Neural cell (in vitro differentiated cells): ENCODE measurements around the gene BRAF. TPM values are rescaled to one million over a fixed set of nuclear protein-coding genes. Genes with fewer than 3 reads are reported as not detected.
"Not testable (repeated sequence)": the region's sequence is repeated elsewhere in the genome, so short reads cannot be mapped to it uniquely, and the experiment has no call there.

Experiments
- H2AFZ ChIP-seq: fragments of 200-600, 300-800 bp; sonication (generic), shearing (Covaris generic); 2 replicates; pipeline ENCODE4 v1.6.0; 2014; ENCODE audit warnings: low read depth, mild to moderate bottlenecking, antibody characterized with exemption, low read length, moderate library complexity
- H3F3A ChIP-seq: fragments of 200-600 bp; shearing (Covaris generic); 2 replicates; pipeline ENCODE4 v1.6.1; 2016; ENCODE audit warnings: mild to moderate bottlenecking, moderate library complexity, mixed read lengths, antibody characterized with exemption, low read length; ENCODE audit not compliant: insufficient read depth, poor library complexity, severe bottlenecking
- H3K27ac ChIP-seq: fragments of 200-600, 300-800 bp; sonication (generic), shearing (Covaris generic); 2 replicates; pipeline ENCODE4 v1.5.1; 2014; ENCODE audit warnings: mild to moderate bottlenecking, low read length, moderate library complexity
- H3K27me3 ChIP-seq: fragments of 300-800, 200-600 bp; sonication (generic), shearing (Covaris generic); 2 replicates; pipeline ENCODE4 v1.6.0; 2014; ENCODE audit warnings: mild to moderate bottlenecking, low read depth, low read length, moderate library complexity; ENCODE audit not compliant: insufficient read depth
- H3K36me3 ChIP-seq: fragments of 300-800, 200-600 bp; sonication (generic), shearing (Covaris generic); 2 replicates; pipeline ENCODE4 v1.5.1; 2014; ENCODE audit warnings: mild to moderate bottlenecking, antibody characterized with exemption, low read length, moderate library complexity; ENCODE audit not compliant: insufficient read depth
- H3K4me2 ChIP-seq: fragments of 300-800, 200-600 bp; sonication (generic), shearing (Covaris generic); 2 replicates; pipeline ENCODE4 v1.6.0; 2014; ENCODE audit warnings: mild to moderate bottlenecking, low read length
- H3K4me3 ChIP-seq: fragments of 300-800, 200-600 bp; sonication (generic), shearing (Covaris generic); 2 replicates; pipeline ENCODE4 v1.5.1; 2014; ENCODE audit warnings: mild to moderate bottlenecking, low read length, moderate library complexity
- H3K79me2 ChIP-seq: fragments of 200-600 bp; shearing (Covaris generic); replicated peaks from 2 replicates; pipeline ENCODE4 v1.6.0; 2014; ENCODE audit warnings: mild to moderate bottlenecking, low read length, moderate library complexity; ENCODE audit not compliant: insufficient read depth
- H3K9ac ChIP-seq: fragments of 300-800, 200-600 bp; sonication (generic), shearing (Covaris generic); 2 replicates; pipeline ENCODE4 v1.6.1; 2016; ENCODE audit warnings: mild to moderate bottlenecking, low read length, mixed read lengths
- H3K9me2 ChIP-seq: fragments of 200-600 bp; shearing (Covaris generic); 2 replicates; pipeline ENCODE4 v1.6.1; 2016; ENCODE audit warnings: mild to moderate bottlenecking, low read length, mixed read lengths; ENCODE audit not compliant: insufficient read depth
- H3K9me3 ChIP-seq: fragments of 200-600, 300-800 bp; sonication (generic), shearing (Covaris generic); 2 replicates; pipeline ENCODE4 v1.6.1; 2016; ENCODE audit warnings: mild to moderate bottlenecking, mixed run types, low read length, moderate library complexity, mixed read lengths
- H4K20me1 ChIP-seq: fragments of 200-600 bp; shearing (Covaris generic); 2 replicates; pipeline ENCODE4 v1.6.1; 2016; ENCODE audit warnings: mild to moderate bottlenecking, mixed run types; ENCODE audit not compliant: insufficient read depth
- EP300 ChIP-seq: fragments of 450-650 bp; conservative IDR thresholded peaks from 2 replicates; pipeline ENCODE4 v1.6.1; 2014; ENCODE audit warnings: antibody characterized with exemption, mild to moderate bottlenecking, moderate library complexity; ENCODE audit not compliant: poor library complexity, severe bottlenecking
- EZH2 ChIP-seq: fragments of 200-600, 300-800 bp; shearing (Covaris generic), sonication (generic); IDR thresholded peaks from 2 replicates; pipeline ENCODE4 v1.6.1; 2014; ENCODE audit warnings: antibody characterized with exemption, low read length, borderline replicate concordance, mild to moderate bottlenecking; ENCODE audit not compliant: insufficient read depth, poor library complexity, severe bottlenecking
- MXI1 ChIP-seq: fragments of 450-650 bp; conservative IDR thresholded peaks from 2 replicates; pipeline ENCODE4 v1.6.1; 2014; ENCODE audit warnings: antibody characterized with exemption, mild to moderate bottlenecking; ENCODE audit not compliant: poor library complexity, severe bottlenecking
- POLR2AphosphoS5 ChIP-seq: IDR thresholded peaks from 2 replicates; pipeline ENCODE4 v1.6.1; 2012
- RAD21 ChIP-seq: fragments of 450-650 bp; conservative IDR thresholded peaks from 2 replicates; pipeline ENCODE4 v1.6.1; 2014; ENCODE audit warnings: antibody characterized with exemption, mild to moderate bottlenecking, moderate library complexity
- SMC3 ChIP-seq: fragments of 450-650 bp; conservative IDR thresholded peaks from 2 replicates; pipeline ENCODE4 v1.6.1; 2014; ENCODE audit warnings: antibody characterized with exemption, mild to moderate bottlenecking, moderate library complexity; ENCODE audit not compliant: poor library complexity
- TAF1 ChIP-seq: IDR thresholded peaks from 2 replicates; pipeline ENCODE4 v1.6.1; 2012; ENCODE audit warnings: low read depth
- polyA plus RNA-seq: library from polyadenylated mRNA; depleted of rRNA; stranded (reverse); fragments of >200 nt; gene quantifications from 2 replicates; pipeline ENCODE4 v1.2.3, GENCODE V29; 2014
- TF ChIP-seq, protein P1 (sequence below): IDR thresholded peaks from 2 replicates; pipeline ENCODE4 v1.6.1; 2012; ENCODE audit warnings: borderline replicate concordance
- TF ChIP-seq, protein P2 (sequence below): fragments of 450-650 bp; IDR thresholded peaks from 2 replicates; pipeline ENCODE4 v1.5.1; 2014; ENCODE audit warnings: antibody characterized with exemption, mild to moderate bottlenecking, moderate library complexity; ENCODE audit not compliant: poor library complexity, severe bottlenecking

Gene BRAF
- polyA plus RNA-seq, 1 donor from 2014 or later: 31.7 TPM

DNA sequence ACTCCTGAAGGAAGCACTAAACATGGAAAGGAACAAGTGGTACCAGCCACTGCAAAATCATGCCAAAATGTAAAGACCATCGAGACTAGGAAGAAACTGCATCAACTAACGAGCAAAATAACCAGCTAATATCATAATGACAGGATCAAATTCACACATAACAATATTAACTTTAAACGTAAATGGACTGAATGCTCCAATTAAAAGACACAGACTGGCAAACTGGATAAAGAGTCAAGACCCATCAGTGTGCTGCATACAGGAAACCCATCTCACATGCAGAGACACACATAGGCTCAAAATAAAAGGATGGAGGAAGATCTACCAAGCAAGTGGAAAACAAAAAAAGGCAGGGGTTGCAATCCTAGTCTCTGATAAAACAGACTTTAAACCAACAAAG, 163.4 kb downstream of the BRAF start:
- not testable (repeated sequence) for H3K27me3 ChIP-seq, H3K27ac ChIP-seq, H2AFZ ChIP-seq, H3K9me2 ChIP-seq, H3K9me3 ChIP-seq, H3K4me3 ChIP-seq, H3K36me3 ChIP-seq, H3K79me2 ChIP-seq, H4K20me1 ChIP-seq, H3K4me2 ChIP-seq, H3K9ac ChIP-seq, H3F3A ChIP-seq

GRCh38 chr7:140754506-140754905, 170.2 kb downstream of the BRAF start:
- Histone ChIP-seq H3K27me3 (no peaks in the 10 kb centered on the region), H3K4me3 (no peak overlapping the region), H3K9me2 (no peaks in the 10 kb centered on the region), H4K20me1 (no peaks in the 10 kb centered on the region), H3K9me3 (no peaks in the 10 kb centered on the region), H3K79me2 (no peaks in the 10 kb centered on the region), H3K36me3 (peaks cover 7% of the 10 kb centered on the region), H3F3A (no peaks in the 10 kb centered on the region), H3K27ac (no peak overlapping the region), H3K9ac (no peak overlapping the region), H3K4me2 (no peak overlapping the region), H2AFZ (no peak overlapping the region)
- TF ChIP-seq, protein P1, sequence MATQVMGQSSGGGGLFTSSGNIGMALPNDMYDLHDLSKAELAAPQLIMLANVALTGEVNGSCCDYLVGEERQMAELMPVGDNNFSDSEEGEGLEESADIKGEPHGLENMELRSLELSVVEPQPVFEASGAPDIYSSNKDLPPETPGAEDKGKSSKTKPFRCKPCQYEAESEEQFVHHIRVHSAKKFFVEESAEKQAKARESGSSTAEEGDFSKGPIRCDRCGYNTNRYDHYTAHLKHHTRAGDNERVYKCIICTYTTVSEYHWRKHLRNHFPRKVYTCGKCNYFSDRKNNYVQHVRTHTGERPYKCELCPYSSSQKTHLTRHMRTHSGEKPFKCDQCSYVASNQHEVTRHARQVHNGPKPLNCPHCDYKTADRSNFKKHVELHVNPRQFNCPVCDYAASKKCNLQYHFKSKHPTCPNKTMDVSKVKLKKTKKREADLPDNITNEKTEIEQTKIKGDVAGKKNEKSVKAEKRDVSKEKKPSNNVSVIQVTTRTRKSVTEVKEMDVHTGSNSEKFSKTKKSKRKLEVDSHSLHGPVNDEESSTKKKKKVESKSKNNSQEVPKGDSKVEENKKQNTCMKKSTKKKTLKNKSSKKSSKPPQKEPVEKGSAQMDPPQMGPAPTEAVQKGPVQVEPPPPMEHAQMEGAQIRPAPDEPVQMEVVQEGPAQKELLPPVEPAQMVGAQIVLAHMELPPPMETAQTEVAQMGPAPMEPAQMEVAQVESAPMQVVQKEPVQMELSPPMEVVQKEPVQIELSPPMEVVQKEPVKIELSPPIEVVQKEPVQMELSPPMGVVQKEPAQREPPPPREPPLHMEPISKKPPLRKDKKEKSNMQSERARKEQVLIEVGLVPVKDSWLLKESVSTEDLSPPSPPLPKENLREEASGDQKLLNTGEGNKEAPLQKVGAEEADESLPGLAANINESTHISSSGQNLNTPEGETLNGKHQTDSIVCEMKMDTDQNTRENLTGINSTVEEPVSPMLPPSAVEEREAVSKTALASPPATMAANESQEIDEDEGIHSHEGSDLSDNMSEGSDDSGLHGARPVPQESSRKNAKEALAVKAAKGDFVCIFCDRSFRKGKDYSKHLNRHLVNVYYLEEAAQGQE: no peak
- TF ChIP-seq EP300: no peak
- TF ChIP-seq POLR2AphosphoS5: no peak
- no peak for TF ChIP-seq RAD21
- no peak for TF ChIP-seq SMC3
- TF ChIP-seq MXI1: no peak

DNA sequence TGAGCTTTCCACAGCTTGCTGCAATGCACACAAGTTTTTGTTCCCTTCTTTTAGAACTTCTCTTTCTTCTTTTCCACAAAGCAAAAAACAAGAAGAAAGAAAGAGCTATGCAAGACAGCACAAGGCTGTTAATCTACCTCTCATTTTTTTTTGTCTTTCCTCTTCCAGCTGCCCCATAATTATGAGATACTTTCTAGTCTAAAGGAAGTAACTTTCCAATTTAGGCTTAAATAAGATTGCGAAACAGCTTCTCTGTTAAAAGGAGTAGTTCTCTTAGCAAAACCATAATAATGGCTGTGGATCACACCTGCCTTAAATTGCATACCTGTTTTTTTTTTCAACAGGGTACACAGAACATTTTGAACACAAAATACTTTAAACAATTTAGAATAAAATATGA, 172.2 kb downstream of the BRAF start:
- no peaks in the 10 kb centered on the region for H3K9me3 ChIP-seq
- H3K36me3 ChIP-seq: peaks cover 6% of the 10 kb centered on the region
- no peaks in the 10 kb centered on the region for H3K9me2 ChIP-seq
- H4K20me1 ChIP-seq: no peaks in the 10 kb centered on the region
- H3K27me3 ChIP-seq: no peaks in the 10 kb centered on the region
- H3K4me3 ChIP-seq: no peak overlapping the region
- no peak overlapping the region for H2AFZ ChIP-seq
- no peaks in the 10 kb centered on the region for H3K79me2 ChIP-seq
- H3F3A ChIP-seq: no peaks in the 10 kb centered on the region
- no peak for TF ChIP-seq TAF1
- TF ChIP-seq, protein P1: no peak
- TF ChIP-seq MXI1: no peak
- TF ChIP-seq, protein P2, sequence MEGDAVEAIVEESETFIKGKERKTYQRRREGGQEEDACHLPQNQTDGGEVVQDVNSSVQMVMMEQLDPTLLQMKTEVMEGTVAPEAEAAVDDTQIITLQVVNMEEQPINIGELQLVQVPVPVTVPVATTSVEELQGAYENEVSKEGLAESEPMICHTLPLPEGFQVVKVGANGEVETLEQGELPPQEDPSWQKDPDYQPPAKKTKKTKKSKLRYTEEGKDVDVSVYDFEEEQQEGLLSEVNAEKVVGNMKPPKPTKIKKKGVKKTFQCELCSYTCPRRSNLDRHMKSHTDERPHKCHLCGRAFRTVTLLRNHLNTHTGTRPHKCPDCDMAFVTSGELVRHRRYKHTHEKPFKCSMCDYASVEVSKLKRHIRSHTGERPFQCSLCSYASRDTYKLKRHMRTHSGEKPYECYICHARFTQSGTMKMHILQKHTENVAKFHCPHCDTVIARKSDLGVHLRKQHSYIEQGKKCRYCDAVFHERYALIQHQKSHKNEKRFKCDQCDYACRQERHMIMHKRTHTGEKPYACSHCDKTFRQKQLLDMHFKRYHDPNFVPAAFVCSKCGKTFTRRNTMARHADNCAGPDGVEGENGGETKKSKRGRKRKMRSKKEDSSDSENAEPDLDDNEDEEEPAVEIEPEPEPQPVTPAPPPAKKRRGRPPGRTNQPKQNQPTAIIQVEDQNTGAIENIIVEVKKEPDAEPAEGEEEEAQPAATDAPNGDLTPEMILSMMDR: no peak
- no peak for TF ChIP-seq POLR2AphosphoS5
- TF ChIP-seq RAD21: no peak
- TF ChIP-seq EZH2: no peak
- TF ChIP-seq EP300: no peak
- no peak for TF ChIP-seq SMC3
- no peak overlapping the region for H3K4me2 ChIP-seq
- no peak overlapping the region for H3K9ac ChIP-seq
- H3K27ac ChIP-seq: no peak overlapping the region
